ENCODE measurements around the gene KIF4B. TPM values are rescaled to one million over a fixed set of nuclear protein-coding genes. Genes with fewer than 3 reads are reported as not detected.
"Not testable (repeated sequence)": the region's sequence is repeated elsewhere in the genome, so short reads cannot be mapped to it uniquely, and the experiment has no call there.

KIF4B gene
- total RNA-seq, 1 donor from 2014 or later = 0.54 TPM

- H3K4me3 Mint-ChIP-seq (ENCODE audit: unreplicated experiment) = no peak overlapping the region
- H3K4me1 Mint-ChIP-seq (ENCODE audit: unreplicated experiment) = no peaks in the 10 kb centered on the region
- peaks cover 2% of the 10 kb centered on the region for H3K27me3 Mint-ChIP-seq (ENCODE audit: unreplicated experiment)
- H3K9me3 Mint-ChIP-seq (ENCODE audit: unreplicated experiment) = peaks cover 4% of the 10 kb centered on the region
- DNase-seq (ENCODE audit: low spot score) = no peak
- no peak overlapping the region for H3K27ac Mint-ChIP-seq (ENCODE audit: unreplicated experiment)
- H3K36me3 Mint-ChIP-seq (ENCODE audit: low read depth, unreplicated experiment) = peaks cover 24% of the 10 kb centered on the region
- no peak for TF ChIP-seq CTCF (IDR thresholded peaks at IDR 0.05; ENCODE audit: unreplicated experiment)
These were observed 36.1 kb upstream of the KIF4B start for GRCh38 chr5:154977409-154977808.

- H3K27ac Mint-ChIP-seq (ENCODE audit: unreplicated experiment); H3K4me1 Mint-ChIP-seq (ENCODE audit: unreplicated experiment): not testable (repeated sequence)
These were observed 35.3 kb upstream of the KIF4B start for GRCh38 chr5:154978294-154978693.

GRCh38 chr5:154984946-154985516, 28.5 kb upstream of the KIF4B start:
- H3K9me3 Mint-ChIP-seq (ENCODE audit: unreplicated experiment) = peaks cover 4% of the 10 kb centered on the region
- H3K4me3 Mint-ChIP-seq (ENCODE audit: unreplicated experiment) = no peak overlapping the region
- H3K27me3 Mint-ChIP-seq (ENCODE audit: unreplicated experiment) = peaks cover 2% of the 10 kb centered on the region
- peaks cover 22% of the 10 kb centered on the region for H3K36me3 Mint-ChIP-seq (ENCODE audit: low read depth, unreplicated experiment)
- no peak overlapping the region for H3K27ac Mint-ChIP-seq (ENCODE audit: unreplicated experiment)
- no peak for TF ChIP-seq CTCF (IDR thresholded peaks at IDR 0.05; ENCODE audit: unreplicated experiment)
- no peak for DNase-seq (ENCODE audit: low spot score)
- no peaks in the 10 kb centered on the region for H3K4me1 Mint-ChIP-seq (ENCODE audit: unreplicated experiment)

More at GRCh38 chr5:154978294-154978693, 35.3 kb upstream of the KIF4B start:
- H3K36me3 Mint-ChIP-seq (ENCODE audit: low read depth, unreplicated experiment) = peaks cover 28% of the 10 kb centered on the region
- not testable (repeated sequence) for H3K4me3 Mint-ChIP-seq (ENCODE audit: unreplicated experiment); H3K27me3 Mint-ChIP-seq (ENCODE audit: unreplicated experiment); DNase-seq (ENCODE audit: low spot score); H3K9me3 Mint-ChIP-seq (ENCODE audit: unreplicated experiment)

GRCh38 chr5:154986151-154986550, 27.4 kb upstream of the KIF4B start:
- H3K4me3 Mint-ChIP-seq (ENCODE audit: unreplicated experiment) = no peak overlapping the region
- no peak for TF ChIP-seq CTCF (IDR thresholded peaks at IDR 0.05; ENCODE audit: unreplicated experiment)
- no peak for DNase-seq (ENCODE audit: low spot score)
- peaks cover 1% of the 10 kb centered on the region for H3K27me3 Mint-ChIP-seq (ENCODE audit: unreplicated experiment)
- H3K4me1 Mint-ChIP-seq (ENCODE audit: unreplicated experiment) = no peaks in the 10 kb centered on the region
- H3K27ac Mint-ChIP-seq (ENCODE audit: unreplicated experiment) = no peak overlapping the region
- peaks cover 4% of the 10 kb centered on the region for H3K9me3 Mint-ChIP-seq (ENCODE audit: unreplicated experiment)
- peaks cover 17% of the 10 kb centered on the region for H3K36me3 Mint-ChIP-seq (ENCODE audit: low read depth, unreplicated experiment)

GRCh38 chr5:154989626-154990025, 23.9 kb upstream of the KIF4B start:
- DNase-seq (ENCODE audit: low spot score) = no peak
- Mint-ChIP-seq H3K27ac (ENCODE audit: unreplicated experiment) (no peak overlapping the region), H3K9me3 (ENCODE audit: unreplicated experiment) (no peaks in the 10 kb centered on the region), H3K36me3 (ENCODE audit: low read depth, unreplicated experiment) (no peaks in the 10 kb centered on the region), H3K27me3 (ENCODE audit: unreplicated experiment) (peaks cover 2% of the 10 kb centered on the region), H3K4me1 (ENCODE audit: unreplicated experiment) (no peaks in the 10 kb centered on the region), H3K4me3 (ENCODE audit: unreplicated experiment) (no peak overlapping the region)
- TF ChIP-seq CTCF (IDR thresholded peaks at IDR 0.05; ENCODE audit: unreplicated experiment) = no peak

Data from endothelial cell (in vitro differentiated cells).